Measurements from ENCODE around the gene PRRX2. TPM values are rescaled to one million over a fixed set of nuclear protein-coding genes. Genes with fewer than 3 reads are reported as not detected.

PRRX2 gene
- total RNA-seq, 1 donor from 2014 or later: not detected

DNA sequence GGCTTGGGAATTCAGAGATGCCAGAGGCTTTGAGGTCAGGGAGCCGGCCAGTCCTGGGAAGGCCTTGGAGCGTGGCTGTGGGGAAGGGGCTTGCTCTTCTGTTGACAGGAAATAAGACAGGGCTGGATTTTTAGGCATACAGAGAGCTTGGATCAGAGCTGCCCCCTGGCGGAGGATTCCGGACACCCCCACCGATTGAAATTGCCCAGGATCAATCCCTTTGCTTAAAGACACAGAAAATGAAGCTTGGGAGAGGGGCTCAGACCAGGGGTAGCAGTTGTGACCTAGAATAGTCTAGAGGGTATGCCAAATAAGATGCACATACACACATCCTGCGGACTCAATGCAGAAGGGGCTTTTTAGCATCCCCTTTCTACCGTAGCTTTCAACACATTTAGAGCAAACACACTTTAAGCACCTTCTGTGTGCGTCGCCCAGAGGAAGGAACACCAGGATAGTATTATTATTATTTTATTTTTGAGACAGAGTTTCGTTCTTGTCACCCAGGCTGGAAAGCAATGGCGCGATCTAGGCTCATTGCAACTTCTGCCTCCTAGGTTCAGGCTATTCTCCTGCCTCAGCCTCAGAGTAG is 41.2 kb upstream of the PRRX2 start:
- no peak for FAIRE-seq
- TF ChIP-seq, protein P1, sequence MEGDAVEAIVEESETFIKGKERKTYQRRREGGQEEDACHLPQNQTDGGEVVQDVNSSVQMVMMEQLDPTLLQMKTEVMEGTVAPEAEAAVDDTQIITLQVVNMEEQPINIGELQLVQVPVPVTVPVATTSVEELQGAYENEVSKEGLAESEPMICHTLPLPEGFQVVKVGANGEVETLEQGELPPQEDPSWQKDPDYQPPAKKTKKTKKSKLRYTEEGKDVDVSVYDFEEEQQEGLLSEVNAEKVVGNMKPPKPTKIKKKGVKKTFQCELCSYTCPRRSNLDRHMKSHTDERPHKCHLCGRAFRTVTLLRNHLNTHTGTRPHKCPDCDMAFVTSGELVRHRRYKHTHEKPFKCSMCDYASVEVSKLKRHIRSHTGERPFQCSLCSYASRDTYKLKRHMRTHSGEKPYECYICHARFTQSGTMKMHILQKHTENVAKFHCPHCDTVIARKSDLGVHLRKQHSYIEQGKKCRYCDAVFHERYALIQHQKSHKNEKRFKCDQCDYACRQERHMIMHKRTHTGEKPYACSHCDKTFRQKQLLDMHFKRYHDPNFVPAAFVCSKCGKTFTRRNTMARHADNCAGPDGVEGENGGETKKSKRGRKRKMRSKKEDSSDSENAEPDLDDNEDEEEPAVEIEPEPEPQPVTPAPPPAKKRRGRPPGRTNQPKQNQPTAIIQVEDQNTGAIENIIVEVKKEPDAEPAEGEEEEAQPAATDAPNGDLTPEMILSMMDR (IDR thresholded peaks at IDR 0.05; ENCODE audit: insufficient read depth, low read length, severe bottlenecking): peak; percentile 88
- DNase-seq (ENCODE audit: low read depth): peak; percentile 45
- no peaks in the 10 kb centered on the region for H3K27me3 ChIP-seq (ENCODE audit: control insufficient read depth, insufficient read depth, low read length)
- H3K36me3 ChIP-seq (ENCODE audit: control insufficient read depth, insufficient read depth, low read length): peaks cover 5% of the 10 kb centered on the region
- no peak overlapping the region for H3K4me3 ChIP-seq (ENCODE audit: low read depth, low read length)

DNA sequence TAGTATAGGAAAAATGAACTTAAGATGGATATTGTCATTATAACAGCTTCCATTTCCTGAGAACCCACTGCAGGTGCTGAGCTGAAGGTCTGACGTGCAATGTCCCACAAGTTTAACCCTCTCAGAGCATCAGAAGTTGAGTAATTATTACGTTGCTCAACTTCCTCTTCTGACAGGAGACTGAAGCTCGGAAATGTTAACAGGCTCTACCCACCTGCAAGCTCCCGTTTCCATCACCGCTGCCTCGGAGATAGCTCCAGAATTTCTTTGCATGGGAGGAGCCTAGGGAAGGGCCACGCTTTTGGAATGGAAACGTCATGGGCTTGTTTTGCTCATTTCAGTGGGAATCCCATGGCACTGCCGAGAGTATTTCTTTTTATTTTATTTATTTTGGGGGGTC is 40.5 kb upstream of the PRRX2 start:
- H3K27me3 ChIP-seq (ENCODE audit: control insufficient read depth, insufficient read depth, low read length): no peaks in the 10 kb centered on the region
- TF ChIP-seq, protein P1 (IDR thresholded peaks at IDR 0.05; ENCODE audit: insufficient read depth, low read length, severe bottlenecking): no peak
- no peak overlapping the region for H3K4me3 ChIP-seq (ENCODE audit: low read depth, low read length)
- peaks cover 7% of the 10 kb centered on the region for H3K36me3 ChIP-seq (ENCODE audit: control insufficient read depth, insufficient read depth, low read length)
- DNase-seq (ENCODE audit: low read depth) (peak; percentile 80), FAIRE-seq (no peak)

GRCh38 chr9:129626079-129626624 is 39.3 kb upstream of the PRRX2 start, which contains the start of gene NTMT1:
NTMT1 (plus strand) TSS chr9:129626163; CDS start chr9:129632704, 6,541 bp downstream.
- peak within 1 kb of the TSS; percentile 58 for H3K4me3 ChIP-seq (ENCODE audit: low read depth, low read length)
- no peak for FAIRE-seq
- peak; percentile 40 for DNase-seq (ENCODE audit: low read depth)
- H3K27me3 ChIP-seq (ENCODE audit: control insufficient read depth, insufficient read depth, low read length): no peaks in the 10 kb centered on the region
- peaks cover 8% of the 10 kb centered on the region for H3K36me3 ChIP-seq (ENCODE audit: control insufficient read depth, insufficient read depth, low read length)
- TF ChIP-seq, protein P1 (IDR thresholded peaks at IDR 0.05; ENCODE audit: insufficient read depth, low read length, severe bottlenecking): no peak

- TF ChIP-seq, protein P1 (IDR thresholded peaks at IDR 0.05; ENCODE audit: insufficient read depth, low read length, severe bottlenecking): no peak
- Histone ChIP-seq H3K36me3 (ENCODE audit: control insufficient read depth, insufficient read depth, low read length) (peaks cover 8% of the 10 kb centered on the region), H3K4me3 (ENCODE audit: low read depth, low read length) (peak overlapping the region; percentile 58), H3K27me3 (ENCODE audit: control insufficient read depth, insufficient read depth, low read length) (no peaks in the 10 kb centered on the region)
- FAIRE-seq: no peak
- DNase-seq (ENCODE audit: low read depth): peak; percentile 31
These were observed 38.7 kb upstream of the PRRX2 start for GRCh38 chr9:129626625-129627284.

DNA sequence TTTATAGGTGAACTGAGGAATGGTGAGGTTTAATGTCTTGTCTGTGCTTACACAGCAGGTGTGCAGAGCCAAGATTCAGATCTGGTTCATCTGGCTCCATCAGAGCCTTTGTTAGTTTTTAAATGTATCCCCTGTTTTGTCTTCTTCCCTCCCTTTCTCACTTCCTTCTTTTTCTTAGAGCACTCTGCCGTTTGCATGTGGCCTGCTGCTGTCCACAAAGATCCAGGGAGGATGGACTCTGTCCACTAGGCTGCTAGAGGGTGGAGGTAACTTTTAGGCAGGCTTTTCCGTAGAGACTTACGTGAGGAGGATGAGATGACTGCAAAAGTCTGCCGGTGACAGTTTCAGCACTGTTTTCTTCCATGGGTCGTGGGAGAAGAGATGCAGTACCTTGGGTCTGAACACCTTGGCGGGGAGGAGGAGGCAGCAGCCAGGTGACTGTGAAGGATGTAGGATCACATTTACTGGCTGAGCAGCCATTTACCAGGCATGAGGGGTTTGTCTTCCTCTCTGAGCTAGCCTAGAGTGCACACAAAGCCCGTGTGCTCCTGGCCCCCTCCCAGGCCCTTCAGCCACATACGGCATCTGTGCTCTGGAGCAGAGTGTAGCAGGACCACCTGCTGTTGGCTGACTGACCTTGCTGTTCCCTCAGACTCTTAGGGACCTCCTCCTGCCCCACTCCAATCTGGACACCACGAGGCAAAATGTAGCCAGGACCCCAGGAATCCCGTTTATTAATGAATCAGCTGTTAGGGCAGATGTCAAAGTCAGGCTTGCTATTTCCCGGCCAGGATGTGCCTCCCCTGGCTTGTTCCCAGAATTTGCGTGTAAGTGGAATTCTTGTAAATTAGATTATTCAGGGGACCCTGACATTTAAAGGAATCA is 37.6 kb upstream of the PRRX2 start:
- peaks cover 13% of the 10 kb centered on the region for H3K36me3 ChIP-seq (ENCODE audit: control insufficient read depth, insufficient read depth, low read length)
- no peak for FAIRE-seq
- no peak overlapping the region for H3K4me3 ChIP-seq (ENCODE audit: low read depth, low read length)
- TF ChIP-seq, protein P1 (IDR thresholded peaks at IDR 0.05; ENCODE audit: insufficient read depth, low read length, severe bottlenecking): no peak
- DNase-seq (ENCODE audit: low read depth): no peak
- H3K27me3 ChIP-seq (ENCODE audit: control insufficient read depth, insufficient read depth, low read length): no peaks in the 10 kb centered on the region
